T-helper 22 cell (primary cell): Measurements from ENCODE around the gene CHRNB1.

Experiments
- DNase-seq: peaks from one replicate; pipeline ENCODE4 v3.0.0-alpha.2; 2020; ENCODE audit warnings: low read depth

The CHRNB1 gene, protein sequence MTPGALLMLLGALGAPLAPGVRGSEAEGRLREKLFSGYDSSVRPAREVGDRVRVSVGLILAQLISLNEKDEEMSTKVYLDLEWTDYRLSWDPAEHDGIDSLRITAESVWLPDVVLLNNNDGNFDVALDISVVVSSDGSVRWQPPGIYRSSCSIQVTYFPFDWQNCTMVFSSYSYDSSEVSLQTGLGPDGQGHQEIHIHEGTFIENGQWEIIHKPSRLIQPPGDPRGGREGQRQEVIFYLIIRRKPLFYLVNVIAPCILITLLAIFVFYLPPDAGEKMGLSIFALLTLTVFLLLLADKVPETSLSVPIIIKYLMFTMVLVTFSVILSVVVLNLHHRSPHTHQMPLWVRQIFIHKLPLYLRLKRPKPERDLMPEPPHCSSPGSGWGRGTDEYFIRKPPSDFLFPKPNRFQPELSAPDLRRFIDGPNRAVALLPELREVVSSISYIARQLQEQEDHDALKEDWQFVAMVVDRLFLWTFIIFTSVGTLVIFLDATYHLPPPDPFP

DNA sequence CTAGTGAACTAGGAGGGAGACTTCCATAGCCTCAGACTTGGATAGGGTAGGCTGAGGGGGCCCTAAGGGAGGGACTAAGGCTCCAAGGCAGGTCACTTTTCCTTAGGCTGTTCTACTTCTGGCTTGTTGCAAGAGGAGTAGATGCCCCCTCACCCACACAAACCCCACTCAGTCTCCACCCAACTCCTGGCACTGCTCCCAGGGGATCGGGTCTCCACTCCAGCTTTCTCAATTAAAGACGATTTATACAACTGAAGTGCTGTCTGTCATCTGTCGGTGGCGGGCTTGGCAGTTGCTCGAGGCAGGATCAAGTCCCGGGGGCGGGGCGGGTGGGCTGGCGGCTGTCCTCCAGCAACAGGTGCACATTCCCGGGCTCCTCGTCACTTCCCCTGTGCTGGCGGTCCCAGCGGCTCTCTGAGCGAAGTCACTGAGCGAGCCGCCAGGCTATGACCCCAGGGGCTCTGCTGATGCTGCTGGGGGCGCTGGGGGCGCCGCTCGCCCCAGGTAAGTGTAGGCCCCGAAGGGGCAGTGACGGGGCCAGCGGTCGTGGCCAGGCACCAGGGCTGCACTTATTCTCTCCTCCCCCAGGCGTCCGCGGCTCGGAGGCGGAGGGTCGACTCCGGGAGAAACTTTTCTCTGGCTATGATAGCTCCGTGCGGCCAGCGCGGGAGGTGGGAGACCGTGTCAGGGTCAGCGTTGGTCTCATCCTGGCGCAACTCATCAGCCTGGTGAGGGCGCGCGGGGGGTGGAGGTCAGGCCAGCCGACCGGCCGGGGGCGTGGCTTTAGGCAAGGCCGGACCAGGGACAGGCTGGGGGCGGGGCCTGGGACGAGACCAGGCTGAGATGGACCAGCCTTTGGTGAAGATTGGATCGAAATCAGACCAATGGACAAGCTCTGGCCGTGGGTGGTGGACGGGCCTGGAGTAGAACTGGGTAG, at the start of gene CHRNB1:
Gene CHRNB1 (plus strand): TSS at position 380 of the 937 bp plus-strand sequence. CDS start 67 bp downstream, at position 447.
- no peak for DNase-seq

DNA sequence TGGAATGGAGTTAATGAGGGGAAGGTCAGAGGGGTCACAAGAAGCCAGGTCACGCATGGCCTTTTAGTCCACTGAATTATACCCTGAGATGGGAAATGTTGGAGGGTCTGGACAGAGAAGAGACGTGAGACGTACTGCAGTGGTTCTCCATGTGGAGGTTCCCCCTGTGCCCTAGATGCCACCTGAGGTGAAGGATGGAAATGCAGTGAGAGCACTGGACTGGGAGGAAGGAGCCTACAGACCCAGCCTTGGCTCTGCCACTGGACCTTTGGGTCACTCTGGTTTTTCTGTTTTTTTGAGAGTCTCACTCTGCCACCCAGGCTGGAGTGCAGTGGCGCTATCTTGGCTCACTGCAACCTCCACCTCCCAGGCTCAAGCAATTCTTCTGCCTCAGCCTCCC, 48.7 kb upstream of the CHRNB1 start:
- DNase-seq = no peak

- no peak for DNase-seq
These were observed 46.2 kb upstream of the CHRNB1 start for GRCh38 chr17:7398612-7399011.

DNA sequence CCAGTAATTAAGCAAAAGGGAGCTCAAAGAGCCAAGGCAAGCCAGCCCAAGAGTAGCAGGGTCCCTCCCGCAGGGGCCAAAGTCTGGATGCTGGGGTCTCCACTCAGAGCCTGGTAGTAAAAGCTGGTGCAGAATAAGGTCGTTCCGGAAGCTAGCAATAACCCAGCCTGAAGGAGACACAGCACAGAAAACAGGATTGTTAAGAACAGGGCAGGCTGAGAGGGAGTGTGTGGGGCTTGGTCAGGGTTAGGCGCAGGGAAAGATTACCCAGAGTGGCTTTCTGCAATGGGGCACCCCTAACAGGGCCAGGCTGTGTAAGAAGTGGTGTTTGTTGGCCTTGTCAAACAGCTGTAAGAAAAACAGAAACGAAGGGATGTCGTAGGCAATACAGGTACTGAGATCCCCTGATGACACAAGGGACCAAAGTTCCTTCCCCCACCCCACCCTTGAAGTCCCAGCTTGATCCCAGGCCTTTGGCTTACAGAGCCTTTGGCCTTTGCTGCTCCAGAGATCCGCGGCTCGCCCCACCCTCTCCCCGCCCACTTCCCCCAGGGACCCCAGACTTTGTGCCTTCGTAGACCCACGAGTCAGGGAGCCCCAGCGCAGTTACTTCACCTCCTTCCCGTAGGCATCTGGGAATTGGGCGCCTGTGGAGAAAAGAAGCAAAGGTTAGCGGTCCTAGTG, 41.7 kb upstream of the CHRNB1 start:
- DNase-seq = peak; percentile 14

DNA sequence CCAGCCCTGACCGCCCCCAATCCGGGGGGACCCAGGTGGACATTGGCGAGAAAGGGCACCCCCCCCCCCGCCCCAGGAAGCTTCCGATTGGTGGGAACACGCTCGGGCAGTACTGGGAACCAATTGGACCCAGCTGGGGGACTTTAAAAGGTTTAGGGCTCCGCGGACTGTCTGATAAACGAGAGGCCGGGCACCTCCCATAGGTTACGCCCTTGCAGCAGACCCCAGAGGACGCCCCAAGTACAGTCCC, 41.2 kb upstream of the CHRNB1 start:
- DNase-seq = no peak

DNA sequence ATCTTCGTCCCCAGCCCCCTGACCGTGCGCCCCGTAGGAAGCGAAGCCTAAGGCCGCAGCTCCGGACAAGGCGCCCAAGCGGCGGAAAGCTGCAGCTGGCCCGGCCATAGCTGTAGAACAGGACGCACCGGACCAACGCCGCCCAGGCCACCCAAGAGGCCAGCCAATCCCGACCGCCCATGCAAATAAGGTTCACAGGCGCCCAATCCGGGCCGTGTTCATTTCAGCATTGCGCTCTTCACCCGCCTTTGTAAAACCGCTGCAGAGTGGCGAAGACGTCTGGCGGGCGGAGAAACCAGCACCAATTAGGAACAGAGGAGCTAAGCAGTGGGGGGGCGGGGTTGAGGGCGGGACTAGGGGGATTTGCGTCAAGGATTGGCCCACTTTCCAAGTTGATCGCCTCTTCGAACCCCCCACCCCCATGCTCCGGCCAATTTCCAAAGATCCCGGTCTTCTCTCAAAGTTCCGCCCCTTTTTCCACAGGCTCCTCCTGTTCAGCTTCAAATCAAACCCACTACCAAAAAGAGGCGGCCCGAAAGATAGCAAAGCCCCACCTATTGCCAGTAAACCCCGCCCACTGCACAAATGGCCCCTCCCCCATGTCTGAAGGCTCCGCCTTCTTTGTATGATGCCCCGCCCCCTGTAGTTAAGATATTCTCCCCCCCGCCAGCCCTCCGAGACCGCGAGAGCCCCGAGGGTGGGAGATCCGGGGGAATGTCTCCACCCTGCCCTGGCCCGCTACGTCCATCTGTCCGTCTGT, 40.7 kb upstream of the CHRNB1 start, which contains the start of gene TMEM256:
Gene TMEM256 (minus strand): TSS at position 121 of the 760 bp plus-strand sequence. CDS start 13 bp downstream, at position 108.
- DNase-seq = peak; percentile 96

DNA sequence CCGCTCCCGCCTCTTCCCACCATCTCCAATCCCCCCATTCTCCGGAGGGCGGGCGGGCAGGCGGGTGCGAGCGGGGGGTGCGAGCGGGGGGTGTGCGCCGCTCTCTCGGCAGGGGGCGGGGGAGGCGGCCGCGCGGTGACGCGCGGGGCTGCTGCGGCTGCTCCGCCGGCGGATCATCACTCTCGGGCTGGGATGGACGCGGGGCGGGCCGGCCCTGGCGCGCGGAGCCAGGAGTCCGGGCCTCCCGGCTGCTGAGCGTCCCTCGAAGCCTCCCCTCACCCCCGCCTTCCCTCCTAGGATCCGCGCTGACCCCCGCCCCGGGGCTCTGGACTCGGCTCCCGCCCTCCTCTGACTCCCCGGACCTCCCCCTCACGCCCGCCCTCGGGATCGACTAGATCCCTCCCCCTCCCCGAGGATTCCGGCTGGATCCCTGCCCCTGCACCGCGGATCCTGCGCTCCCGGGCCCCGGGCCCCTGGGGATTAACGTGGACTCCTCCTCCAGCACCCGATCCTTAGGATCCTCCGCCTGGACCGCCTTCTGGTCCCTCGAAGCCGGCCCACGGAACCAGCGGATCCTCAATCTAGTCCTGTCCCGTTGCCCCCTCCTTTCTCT, 40.0 kb upstream of the CHRNB1 start:
- DNase-seq = peak; percentile 64

- no peak for DNase-seq
These were observed 39.3 kb upstream of the CHRNB1 start for GRCh38 chr17:7405350-7406234.

DNA sequence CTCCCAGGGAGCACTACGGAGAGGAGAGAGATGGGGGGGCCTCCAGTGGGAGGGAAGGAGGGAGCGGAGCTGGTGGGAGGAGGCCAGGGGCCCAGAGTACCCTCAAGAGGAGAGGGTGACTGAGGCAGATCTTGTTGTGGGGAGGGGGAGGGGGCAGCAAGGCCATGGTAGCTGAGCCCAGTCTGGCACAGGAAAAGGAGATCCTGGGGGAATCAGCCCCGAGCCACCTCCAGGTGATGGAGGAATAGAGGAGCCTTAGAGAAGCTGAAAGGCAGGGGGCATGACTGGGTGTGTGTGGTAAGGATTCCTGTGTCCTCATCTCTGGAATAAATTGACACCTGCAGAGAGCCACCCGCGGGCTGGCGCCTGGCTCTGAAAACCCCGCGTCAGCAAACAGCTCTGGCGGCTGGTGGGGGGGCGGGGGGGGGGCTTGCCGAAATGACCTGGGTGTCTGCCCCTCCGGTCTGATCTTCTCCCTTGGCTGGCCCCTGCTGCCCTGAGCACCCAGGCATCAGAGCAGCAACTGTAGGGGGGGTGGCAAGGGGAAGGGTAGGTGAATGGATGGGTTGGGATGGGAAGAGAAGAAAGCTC, 38.5 kb upstream of the CHRNB1 start:
- DNase-seq = no peak

DNA sequence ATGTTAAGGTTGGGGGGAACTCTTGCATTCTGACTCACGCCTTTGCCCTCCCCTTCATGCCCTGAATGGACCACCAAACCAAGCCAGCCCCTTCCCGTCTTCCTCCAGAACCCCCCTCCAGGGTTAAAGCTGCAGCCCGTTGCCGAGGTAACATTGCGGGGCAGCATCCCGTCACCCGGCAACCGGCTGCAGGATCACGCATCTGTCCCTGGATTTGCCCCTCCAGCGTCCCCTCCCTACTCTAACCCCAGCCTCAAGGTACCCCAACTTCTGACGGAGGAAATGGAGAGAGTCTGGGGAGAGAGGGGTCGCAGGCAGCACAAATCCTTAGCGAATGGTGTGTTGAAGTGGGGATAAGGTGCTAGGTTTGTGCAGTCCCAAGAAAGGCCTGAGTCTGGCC, 37.8 kb upstream of the CHRNB1 start:
- no peak for DNase-seq

DNA sequence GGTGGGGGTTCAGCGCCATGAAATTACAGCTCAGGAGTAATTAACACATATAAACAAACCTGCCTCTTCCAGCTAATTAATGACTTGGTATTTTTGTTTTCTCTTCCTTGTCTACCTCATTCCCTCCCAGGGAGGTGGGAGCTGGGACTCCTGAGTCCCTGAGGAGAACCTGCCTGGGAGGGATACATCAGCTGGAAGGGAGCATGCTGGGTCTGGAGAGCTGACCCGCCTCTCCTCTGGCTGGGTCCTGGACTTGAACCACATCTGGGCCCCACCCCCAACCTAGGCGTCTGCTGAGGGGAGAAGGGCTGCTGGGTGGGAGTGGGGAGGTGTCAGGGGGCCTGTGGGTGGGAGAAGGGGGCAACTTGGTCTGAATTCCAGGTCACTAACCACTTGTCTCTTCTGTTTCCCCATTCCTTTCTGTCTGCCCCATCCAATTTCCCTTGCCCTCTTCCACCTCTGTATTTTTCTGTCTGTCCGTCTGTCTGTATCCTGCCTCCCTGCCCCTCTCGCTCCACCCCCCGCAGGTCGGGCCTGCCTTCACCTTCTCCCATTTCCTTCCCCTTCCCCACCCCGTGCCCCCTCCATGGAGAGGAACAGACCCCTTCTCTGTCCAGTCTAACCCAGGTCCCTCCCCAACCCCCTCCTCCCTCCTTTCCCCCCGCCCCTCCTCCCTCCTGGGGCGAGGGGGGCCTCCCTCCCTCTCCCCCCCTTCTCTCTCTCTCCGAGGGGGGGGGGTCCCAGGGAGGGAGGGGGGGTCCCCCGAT, 37.2 kb upstream of the CHRNB1 start, which contains the start of gene NLGN2:
Gene NLGN2 (plus strand): TSS at position 361 of the 767 bp plus-strand sequence. CDS start 411 bp downstream, outside the sequence.
- DNase-seq = no peak

DNA sequence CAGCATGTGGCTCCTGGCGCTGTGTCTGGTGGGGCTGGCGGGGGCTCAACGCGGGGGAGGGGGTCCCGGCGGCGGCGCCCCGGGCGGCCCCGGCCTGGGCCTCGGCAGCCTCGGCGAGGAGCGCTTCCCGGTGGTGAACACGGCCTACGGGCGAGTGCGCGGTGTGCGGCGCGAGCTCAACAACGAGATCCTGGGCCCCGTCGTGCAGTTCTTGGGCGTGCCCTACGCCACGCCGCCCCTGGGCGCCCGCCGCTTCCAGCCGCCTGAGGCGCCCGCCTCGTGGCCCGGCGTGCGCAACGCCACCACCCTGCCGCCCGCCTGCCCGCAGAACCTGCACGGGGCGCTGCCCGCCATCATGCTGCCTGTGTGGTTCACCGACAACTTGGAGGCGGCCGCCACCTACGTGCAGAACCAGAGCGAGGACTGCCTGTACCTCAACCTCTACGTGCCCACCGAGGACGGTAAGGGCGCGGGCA, 36.6 kb upstream of the CHRNB1 start:
- no peak for DNase-seq

GRCh38 chr17:7408863-7409262, 36.0 kb upstream of the CHRNB1 start:
- DNase-seq = no peak

DNA sequence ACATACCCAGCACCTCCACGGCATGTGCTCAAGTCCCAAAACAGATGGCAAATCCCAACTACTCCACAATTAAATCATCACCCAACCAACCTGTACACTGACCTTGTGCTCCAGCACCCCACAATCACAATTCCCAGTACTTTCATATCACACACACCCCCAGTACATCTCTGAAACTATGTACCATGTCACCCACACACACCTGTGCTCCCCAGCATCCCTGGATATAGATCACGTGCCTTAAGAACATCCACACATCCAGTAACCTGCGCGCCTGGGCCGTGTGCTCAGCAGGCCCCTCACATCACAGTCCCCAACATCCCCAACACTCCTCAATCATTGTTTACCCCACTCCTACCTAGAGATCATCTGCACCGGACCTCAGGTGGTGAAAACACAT, 35.1 kb upstream of the CHRNB1 start:
- no peak for DNase-seq

DNA sequence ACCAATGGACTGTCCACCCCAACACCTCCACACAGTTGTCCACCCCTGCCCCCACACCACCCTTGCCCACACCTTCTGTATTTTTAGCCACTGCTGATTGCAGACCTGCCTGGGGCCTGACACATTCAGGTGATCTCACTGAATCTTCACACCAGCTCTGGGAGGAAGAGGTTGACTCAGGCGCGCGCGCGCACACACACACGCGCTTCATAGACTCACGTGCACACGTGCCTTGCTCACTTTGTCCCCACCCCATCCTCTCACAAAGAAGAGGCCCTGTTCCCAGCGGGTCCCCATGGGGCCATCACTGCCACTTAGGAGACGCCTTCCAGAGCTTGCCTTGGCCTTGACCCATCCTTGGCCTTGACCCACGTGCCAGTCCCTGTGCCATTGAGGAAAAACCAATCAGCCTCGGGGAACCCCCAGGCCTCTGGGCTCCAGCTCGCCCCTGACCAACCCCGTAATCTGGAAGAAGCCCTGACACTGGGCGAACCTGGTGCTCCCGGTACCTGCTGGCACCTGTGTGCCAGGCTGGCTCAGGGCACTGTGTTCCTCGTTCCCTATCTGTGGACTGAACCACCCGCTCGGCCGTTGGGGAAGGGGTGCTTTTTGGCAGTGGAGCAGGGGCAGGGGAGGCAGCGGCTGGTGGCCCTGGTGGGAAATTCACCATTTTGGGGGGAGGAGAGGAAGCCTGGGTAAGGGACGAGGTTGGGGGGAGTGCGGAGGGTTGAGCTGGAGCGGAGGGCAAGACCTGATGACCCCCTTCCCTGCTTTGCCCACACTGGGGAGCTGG, 34.0 kb upstream of the CHRNB1 start:
- DNase-seq = no peak

GRCh38 chr17:7411427-7411750, 33.5 kb upstream of the CHRNB1 start:
- DNase-seq = no peak

DNA sequence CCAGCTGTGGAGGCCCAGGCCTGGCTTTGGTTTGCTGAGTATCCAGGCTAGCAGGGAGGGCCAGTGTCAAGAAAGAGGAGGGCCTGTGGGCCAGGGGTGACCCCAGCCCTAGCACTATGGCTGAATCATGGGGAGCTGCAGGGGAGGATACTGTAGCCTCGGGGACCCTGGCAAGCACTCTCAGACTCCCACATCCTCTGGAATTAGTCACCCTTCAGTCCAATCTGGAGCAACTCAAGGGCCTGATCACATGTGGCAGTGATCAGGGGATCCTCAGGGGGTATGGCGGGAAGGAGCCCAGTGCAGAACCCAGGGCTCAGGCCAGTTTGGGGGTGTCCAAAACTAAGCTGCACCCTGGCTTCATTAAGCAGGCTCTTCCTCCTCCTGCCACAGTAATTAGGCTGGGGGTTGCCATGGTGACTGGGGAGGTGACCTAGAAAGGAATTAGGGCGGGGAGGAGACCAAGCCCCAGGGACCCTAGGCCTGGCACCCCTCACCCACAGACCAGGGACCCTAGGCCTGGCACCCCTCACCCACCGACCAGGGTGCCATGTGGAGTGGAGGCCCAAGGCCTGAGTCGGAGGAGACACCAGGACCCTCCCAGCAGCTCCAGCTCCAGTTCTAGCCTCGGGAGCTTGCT, 31.4 kb upstream of the CHRNB1 start:
- no peak for DNase-seq
